GM12864 (cell line): ENCODE results near the gene NEDD9.

ENCODE experiments used
- DNase-seq: peaks from one replicate; pipeline ENCODE4 v3.0.0-alpha.2; 2011; ENCODE audit warnings: low read depth
- H3K4me3 ChIP-seq: 2 replicates; pipeline ENCODE4 v1.5.1; 2011; ENCODE audit warnings: mild to moderate bottlenecking, low read depth, low read length, control low read depth
- CTCF ChIP-seq: IDR thresholded peaks from 2 replicates; pipeline ENCODE4 v1.5.1; 2011; ENCODE audit warnings: low read depth, mild to moderate bottlenecking, moderate library complexity, low read length, control low read depth, inconsistent platforms; ENCODE audit errors: missing control alignments

Gene NEDD9

GRCh38 chr6:11242711-11243110 lies 10.2 kb upstream of the NEDD9 start:
- TF ChIP-seq CTCF = no peak
- H3K4me3 ChIP-seq = no peak overlapping the region
- no peak for DNase-seq

GRCh38 chr6:11241793-11242201 lies 9.3 kb upstream of the NEDD9 start:
- DNase-seq = no peak
- TF ChIP-seq CTCF = no peak
- no peak overlapping the region for H3K4me3 ChIP-seq

GRCh38 chr6:11241154-11241792 lies 8.8 kb upstream of the NEDD9 start:
- no peak for TF ChIP-seq CTCF
- no peak for DNase-seq
- H3K4me3 ChIP-seq = no peak overlapping the region

GRCh38 chr6:11237956-11238355 lies 5.5 kb upstream of the NEDD9 start:
- TF ChIP-seq CTCF = no peak
- H3K4me3 ChIP-seq = no peak overlapping the region
- DNase-seq = no peak

GRCh38 chr6:11237428-11237827 lies 5.0 kb upstream of the NEDD9 start:
- DNase-seq = no peak
- no peak overlapping the region for H3K4me3 ChIP-seq
- TF ChIP-seq CTCF = no peak

- TF ChIP-seq CTCF = no peak
- DNase-seq = no peak
- no peak overlapping the region for H3K4me3 ChIP-seq
Measured at GRCh38 chr6:11236915-11237314, 4.4 kb upstream of the NEDD9 start.

- DNase-seq = no peak
- no peak overlapping the region for H3K4me3 ChIP-seq
- no peak for TF ChIP-seq CTCF
Measured at GRCh38 chr6:11236076-11236750, 3.7 kb upstream of the NEDD9 start.
